ENCODE results near the gene CCDC60.

GRCh38 chr12:119389687-119390086, 55.2 kb downstream of the CCDC60 start:
- TF ChIP-seq CTCF (IDR thresholded peaks at IDR 0.05; ENCODE audit: insufficient read depth, low read length), result no peak
- TF ChIP-seq POLR2AphosphoS5 (IDR thresholded peaks at IDR 0.05; ENCODE audit: low read depth), result no peak
